ENCODE results near the gene NDUFV1.
"Not testable (repeated sequence)": the region's sequence is repeated elsewhere in the genome, so short reads cannot be mapped to it uniquely, and the experiment has no call there.

NDUFV1 gene

GRCh38 chr11:67586568-67587250 is 20.0 kb upstream of the NDUFV1 start:
- no peak for DNase-seq (ENCODE audit: low read depth)

GRCh38 chr11:67588136-67588503 is 18.6 kb upstream of the NDUFV1 start:
- no peak for DNase-seq (ENCODE audit: low read depth)

- DNase-seq (ENCODE audit: low read depth): not testable (repeated sequence)
These were observed 17.8 kb upstream of the NDUFV1 start for GRCh38 chr11:67588899-67589415.

GRCh38 chr11:67592880-67593564 is 13.7 kb upstream of the NDUFV1 start:
- no peak for DNase-seq (ENCODE audit: low read depth)

GRCh38 chr11:67593565-67593905 is 13.2 kb upstream of the NDUFV1 start:
- no peak for DNase-seq (ENCODE audit: low read depth)

- no peak for DNase-seq (ENCODE audit: low read depth)
These were observed 12.3 kb upstream of the NDUFV1 start for GRCh38 chr11:67594480-67594879.

- DNase-seq (ENCODE audit: low read depth): no peak
These were observed 9.9 kb upstream of the NDUFV1 start for GRCh38 chr11:67596753-67597300.

GRCh38 chr11:67597458-67597857 is 9.3 kb upstream of the NDUFV1 start:
- not testable (repeated sequence) for DNase-seq (ENCODE audit: low read depth)

- not testable (repeated sequence) for DNase-seq (ENCODE audit: low read depth)
These were observed 8.8 kb upstream of the NDUFV1 start for GRCh38 chr11:67597963-67598362.

GRCh38 chr11:67599149-67599548 is 7.6 kb upstream of the NDUFV1 start:
- no peak for DNase-seq (ENCODE audit: low read depth)

- DNase-seq (ENCODE audit: low read depth): no peak
These were observed 6.3 kb upstream of the NDUFV1 start for GRCh38 chr11:67600324-67601029.

- no peak for DNase-seq (ENCODE audit: low read depth)
These were observed 5.6 kb upstream of the NDUFV1 start for GRCh38 chr11:67601098-67601497.

GRCh38 chr11:67604119-67604518 is 2.6 kb upstream of the NDUFV1 start:
- not testable (repeated sequence) for DNase-seq (ENCODE audit: low read depth)

- DNase-seq (ENCODE audit: low read depth): no peak
These were observed 1.9 kb upstream of the NDUFV1 start for GRCh38 chr11:67604815-67605214.

GRCh38 chr11:67605231-67606011 is 1.3 kb upstream of the NDUFV1 start:
- DNase-seq (ENCODE audit: low read depth): no peak

GRCh38 chr11:67606093-67606491 is 644 bp upstream of the NDUFV1 start:
- no peak for DNase-seq (ENCODE audit: low read depth)

- no peak for DNase-seq (ENCODE audit: low read depth)
These were observed 771 bp downstream of the NDUFV1 start for GRCh38 chr11:67607507-67607906.

GRCh38 chr11:67608486-67608885 is 1.8 kb downstream of the NDUFV1 start:
- DNase-seq (ENCODE audit: low read depth): no peak

- no peak for DNase-seq (ENCODE audit: low read depth)
These were observed 2.6 kb downstream of the NDUFV1 start for GRCh38 chr11:67609316-67609715.

GRCh38 chr11:67610302-67610868 is 3.6 kb downstream of the NDUFV1 start:
- DNase-seq (ENCODE audit: low read depth): no peak

GRCh38 chr11:67611165-67611564 is 4.4 kb downstream of the NDUFV1 start:
- no peak for DNase-seq (ENCODE audit: low read depth)

All from stimulated activated CD8-positive, alpha-beta memory T cell treated with anti-CD3 and anti-CD28 coated beads, Interleukin-12 subunit alpha, Interleukin-12 subunit beta, amount 100 ng/mL, for 4 hours (primary cell).